Upper lobe of left lung (tissue), 4 donors: ENCODE measurements around the gene FTCDNL1.

ENCODE experiments used
- CTCF ChIP-seq, 6 experiments: fragments of 450-650 bp in 4 of 6; fragments of 200-600 bp in 2 of 6; sonication (generic) in 2 of 6; IDR thresholded peaks; one replicate each; pipeline ENCODE4 v1.5.1; 2016 to 2019; ENCODE audit warnings: antibody characterized with exemption in 6 of 6
- POLR2A ChIP-seq, 4 donors: fragments of 450-650 bp; IDR thresholded peaks; one replicate each; pipeline ENCODE4 v1.5.1; 2016 to 2017; ENCODE audit warnings: antibody characterized with exemption in 4 of 4, mild to moderate bottlenecking in 2 of 4
- POLR2AphosphoS5 ChIP-seq, 2 donors: sonication (generic); formaldehyde crosslinking; IDR thresholded peaks; one replicate each; pipeline ENCODE4 v1.5.1; 2017; ENCODE audit warnings: antibody characterized with exemption in 2 of 2

- TF ChIP-seq CTCF (IDR thresholded peaks at IDR 0.05), result no peak
- no peak for TF ChIP-seq POLR2A (IDR thresholded peaks at IDR 0.05)
- TF ChIP-seq POLR2AphosphoS5 (IDR thresholded peaks at IDR 0.05), result no peak
These were observed 3.7 kb downstream of the FTCDNL1 start for GRCh38 chr2:199847181-199847864.
